ENCODE data around the gene ATXN10.
A peak's percentile ranks its signal among the peaks of the same experiment; 100 is the strongest.

ATXN10 gene

GRCh38 chr22:45750626-45751025, 79.0 kb downstream of the ATXN10 start:
- no peak for TF ChIP-seq EZH2phosphoT487 (IDR thresholded peaks at IDR 0.05; ENCODE audit: borderline replicate concordance, low read length)
- TF ChIP-seq, protein P1, sequence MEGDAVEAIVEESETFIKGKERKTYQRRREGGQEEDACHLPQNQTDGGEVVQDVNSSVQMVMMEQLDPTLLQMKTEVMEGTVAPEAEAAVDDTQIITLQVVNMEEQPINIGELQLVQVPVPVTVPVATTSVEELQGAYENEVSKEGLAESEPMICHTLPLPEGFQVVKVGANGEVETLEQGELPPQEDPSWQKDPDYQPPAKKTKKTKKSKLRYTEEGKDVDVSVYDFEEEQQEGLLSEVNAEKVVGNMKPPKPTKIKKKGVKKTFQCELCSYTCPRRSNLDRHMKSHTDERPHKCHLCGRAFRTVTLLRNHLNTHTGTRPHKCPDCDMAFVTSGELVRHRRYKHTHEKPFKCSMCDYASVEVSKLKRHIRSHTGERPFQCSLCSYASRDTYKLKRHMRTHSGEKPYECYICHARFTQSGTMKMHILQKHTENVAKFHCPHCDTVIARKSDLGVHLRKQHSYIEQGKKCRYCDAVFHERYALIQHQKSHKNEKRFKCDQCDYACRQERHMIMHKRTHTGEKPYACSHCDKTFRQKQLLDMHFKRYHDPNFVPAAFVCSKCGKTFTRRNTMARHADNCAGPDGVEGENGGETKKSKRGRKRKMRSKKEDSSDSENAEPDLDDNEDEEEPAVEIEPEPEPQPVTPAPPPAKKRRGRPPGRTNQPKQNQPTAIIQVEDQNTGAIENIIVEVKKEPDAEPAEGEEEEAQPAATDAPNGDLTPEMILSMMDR (IDR thresholded peaks at IDR 0.05; ENCODE audit: low read depth, low read length, poor library complexity, severe bottlenecking), result no peak
- Histone ChIP-seq H3K4me2 (ENCODE audit: low read length) (no peak overlapping the region), H3K4me1 (ENCODE audit: control insufficient read depth, low read length) (peaks cover 66% of the 10 kb centered on the region), H3K27ac (ENCODE audit: low read depth, low read length) (no peak overlapping the region), H3K9me2 (replicated peaks; ENCODE audit: control insufficient read depth, low read length) (no peaks in the 10 kb centered on the region), H3K9me3 (ENCODE audit: control insufficient read depth, insufficient read depth, low read length) (no peaks in the 10 kb centered on the region), H4K20me1 (ENCODE audit: control insufficient read depth, insufficient read depth, low read depth, low read length) (no peaks in the 10 kb centered on the region), H3F3A (ENCODE audit: control insufficient read depth, insufficient read depth) (peaks cover 3% of the 10 kb centered on the region), H3K4me3 (ENCODE audit: low read length) (no peak overlapping the region), H3K79me2 (ENCODE audit: control insufficient read depth, low read length) (peaks cover 59% of the 10 kb centered on the region), H3K36me3 (ENCODE audit: control insufficient read depth, low read length) (peaks cover 56% of the 10 kb centered on the region), H3K27me3 (ENCODE audit: control insufficient read depth, low read length) (no peaks in the 10 kb centered on the region)

DNA sequence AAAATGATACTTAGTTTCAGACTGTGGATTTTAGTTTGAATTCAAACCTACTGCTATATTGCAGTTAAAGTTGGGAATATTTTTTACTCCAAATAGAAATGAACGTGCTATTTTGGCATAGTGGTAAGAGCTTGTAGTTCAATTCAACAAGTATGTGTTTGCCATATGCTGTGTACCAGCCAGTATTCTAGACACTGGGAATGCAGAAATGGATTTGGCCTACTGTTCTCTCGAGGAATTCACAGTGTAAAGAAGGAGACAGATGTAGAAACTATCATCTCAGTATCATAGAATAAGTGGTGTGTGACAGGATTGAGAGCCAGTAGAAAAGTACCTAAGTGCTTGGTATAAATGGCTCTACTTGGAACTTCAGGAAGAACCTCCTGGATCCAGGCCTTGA, 80.4 kb downstream of the ATXN10 start:
- no peaks in the 10 kb centered on the region for H3K9me2 ChIP-seq (replicated peaks; ENCODE audit: control insufficient read depth, low read length)
- no peaks in the 10 kb centered on the region for H4K20me1 ChIP-seq (ENCODE audit: control insufficient read depth, insufficient read depth, low read depth, low read length)
- no peaks in the 10 kb centered on the region for H3K9me3 ChIP-seq (ENCODE audit: control insufficient read depth, insufficient read depth, low read length)
- H3K79me2 ChIP-seq (ENCODE audit: control insufficient read depth, low read length), result peaks cover 60% of the 10 kb centered on the region
- H3F3A ChIP-seq (ENCODE audit: control insufficient read depth, insufficient read depth), result no peaks in the 10 kb centered on the region; the same call in none of the 2 replicates
- no peaks in the 10 kb centered on the region for H3K27me3 ChIP-seq (ENCODE audit: control insufficient read depth, low read length)
- H3K4me3 ChIP-seq (ENCODE audit: low read length), result no peak overlapping the region
- no peak overlapping the region for H3K4me2 ChIP-seq (ENCODE audit: low read length)
- no peak for TF ChIP-seq EZH2phosphoT487 (IDR thresholded peaks at IDR 0.05; ENCODE audit: borderline replicate concordance, low read length)
- TF ChIP-seq, protein P1 (IDR thresholded peaks at IDR 0.05; ENCODE audit: low read depth, low read length, poor library complexity, severe bottlenecking), result no peak
- H3K27ac ChIP-seq (ENCODE audit: low read depth, low read length), result no peak overlapping the region
- peaks cover 61% of the 10 kb centered on the region for H3K36me3 ChIP-seq (ENCODE audit: control insufficient read depth, low read length)
- peaks cover 63% of the 10 kb centered on the region for H3K4me1 ChIP-seq (ENCODE audit: control insufficient read depth, low read length)

GRCh38 chr22:45754822-45755221, 83.2 kb downstream of the ATXN10 start:
- Histone ChIP-seq H3K36me3 (ENCODE audit: control insufficient read depth, low read length) (peaks cover 48% of the 10 kb centered on the region), H3K4me2 (ENCODE audit: low read length) (peak overlapping the region; percentile 55)

More at GRCh38 chr22:45754822-45755221, 83.2 kb downstream of the ATXN10 start:
- Histone ChIP-seq H4K20me1 (ENCODE audit: control insufficient read depth, insufficient read depth, low read depth, low read length) (no peaks in the 10 kb centered on the region), H3K9me3 (ENCODE audit: control insufficient read depth, insufficient read depth, low read length) (no peaks in the 10 kb centered on the region), H3K27ac (ENCODE audit: low read depth, low read length) (peak overlapping the region; percentile 42), H3K9me2 (replicated peaks; ENCODE audit: control insufficient read depth, low read length) (no peaks in the 10 kb centered on the region), H3K4me3 (ENCODE audit: low read length) (peak overlapping the region; percentile 3; the same call in 1 of the 2 replicates), H3K79me2 (ENCODE audit: control insufficient read depth, low read length) (peaks cover 54% of the 10 kb centered on the region), H3K4me1 (ENCODE audit: control insufficient read depth, low read length) (peaks cover 56% of the 10 kb centered on the region), H3F3A (ENCODE audit: control insufficient read depth, insufficient read depth) (no peaks in the 10 kb centered on the region; the same call in 1 of the 2 replicates), H3K27me3 (ENCODE audit: control insufficient read depth, low read length) (no peaks in the 10 kb centered on the region)
- TF ChIP-seq, protein P1 (IDR thresholded peaks at IDR 0.05; ENCODE audit: low read depth, low read length, poor library complexity, severe bottlenecking), result no peak
- no peak for TF ChIP-seq EZH2phosphoT487 (IDR thresholded peaks at IDR 0.05; ENCODE audit: borderline replicate concordance, low read length)

Data from DOHH2 (cell line).